A549 (cell line): ENCODE measurements around the gene CD226. TPM values are rescaled to one million over a fixed set of nuclear protein-coding genes. Genes with fewer than 3 reads are reported as not detected.

Source experiments
- ATAC-seq, 2 experiments: fragments of 200-7000 bp in 1 of 2; fragments of >200 bp in 1 of 2; cut with Nextera tagmentation in 1 of 2; cut with Tn5 transposase in 1 of 2; 3 replicates each; pipeline versions ENCODE4 v1.8.0 to v1.9.1; 2018 to 2020; ENCODE audit warnings: mild to moderate bottlenecking in 1 of 2, moderate library complexity in 1 of 2
- CTCF ChIA-PET: fragments of 300-600 bp; sonication (Branson Sonifier 250); formaldehyde crosslinking; extraction: SDS; loops from one replicate; lab custom pipeline; 2021; ENCODE audit warnings: antibody characterized with exemption, inconsistent platforms; lab: Yijun Ruan, JAX
- POLR2A ChIA-PET: fragments of 350-600 bp; formaldehyde crosslinking; extraction: SDS; loops from one replicate; lab custom pipeline; 2021; ENCODE audit warnings: antibody characterized with exemption, inconsistent platforms; lab: Yijun Ruan, JAX
- DNase-seq, 2 experiments: peaks; one replicate each; pipeline versions ENCODE4 v3.0.0 to v3.0.0-alpha.2; 2011 to 2016; ENCODE audit warnings: low read depth in 1 of 2, low spot score in 1 of 2
- FAIRE-seq: peaks from 2 replicates; lab custom pipeline; 2011; peaks lifted over from hg19 to GRCh38; lab: Jason Lieb, UNC
- H3K27ac ChIP-seq, 2 experiments: fragments of >200 bp; sonication (Bioruptor Twin); formaldehyde crosslinking; 3 replicates each; pipeline ENCODE4 v1.5.1; 2016 to 2017
- H3K4me1 ChIP-seq: fragments of >200 bp; sonication (Bioruptor Twin); formaldehyde crosslinking; 3 replicates; pipeline ENCODE4 v1.6.1; 2016
- H3K4me2 ChIP-seq: fragments of >200 bp; sonication (Bioruptor Twin); formaldehyde crosslinking; 3 replicates; pipeline ENCODE4 v1.6.1; 2016
- H3K4me3 ChIP-seq: fragments of >200 bp; sonication (Bioruptor Twin); formaldehyde crosslinking; 3 replicates; pipeline ENCODE4 v1.5.1; 2016
- H3K9me3 ChIP-seq: fragments of >200 bp; sonication (Bioruptor Twin); formaldehyde crosslinking; 3 replicates; pipeline ENCODE4 v1.6.1; 2016
- ATOH8 ChIP-seq: fragments of 250-450 bp; sonication (Bioruptor Pico); IDR thresholded peaks from 2 replicates; pipeline ENCODE4 v1.5.0; 2020; ENCODE audit warnings: low read depth, mild to moderate bottlenecking, moderate library complexity
- BHLHE40 ChIP-seq: IDR thresholded peaks from 2 replicates; pipeline ENCODE4 v1.6.1; 2012; ENCODE audit warnings: low read depth, low read length, inconsistent platforms
- CBX2 ChIP-seq: fragments of 200-600 bp; sonication (generic); IDR thresholded peaks from 2 replicates; pipeline ENCODE4 v1.6.1; 2016; ENCODE audit warnings: low read depth, mild to moderate bottlenecking, borderline replicate concordance
- CBX8 ChIP-seq: fragments of 200-600 bp; sonication (generic); IDR thresholded peaks from 2 replicates; pipeline ENCODE4 v1.6.1; 2016
- CEBPB ChIP-seq, 2 experiments: fragments of >200 bp in 1 of 2; sonication (Bioruptor Twin) in 1 of 2; formaldehyde crosslinking in 1 of 2; IDR thresholded peaks; 2 replicates each; pipeline ENCODE4 v1.6.1; 2012 to 2016
- CHD2 ChIP-seq: fragments of 150-350 bp; IDR thresholded peaks from 2 replicates; pipeline ENCODE4 v1.6.1; 2014; ENCODE audit warnings: low read length; ENCODE audit not compliant: partially characterized antibody
- CHD4 ChIP-seq: fragments of 200-600 bp; sonication (generic); IDR thresholded peaks from 2 replicates; pipeline ENCODE4 v1.6.1; 2016; ENCODE audit warnings: antibody characterized with exemption, mild to moderate bottlenecking, borderline replicate concordance
- EHMT2 ChIP-seq: fragments of 200-600 bp; sonication (generic); IDR thresholded peaks from 2 replicates; pipeline ENCODE4 v1.6.1; 2016; ENCODE audit warnings: antibody characterized with exemption, low read depth, mild to moderate bottlenecking, moderate library complexity
- FOSL2 ChIP-seq, 2 experiments: fragments of 450-650 bp in 1 of 2; fragments of >200 bp in 1 of 2; sonication (Bioruptor Twin) in 1 of 2; formaldehyde crosslinking; IDR thresholded peaks; 2 replicates each; pipeline versions ENCODE4 v1.5.0 to v1.6.1; 2016 to 2020; ENCODE audit warnings: mild to moderate bottlenecking in 1 of 2, moderate library complexity in 1 of 2
- HDAC2 ChIP-seq: fragments of 200-600 bp; sonication (generic); IDR thresholded peaks from 2 replicates; pipeline ENCODE4 v1.6.1; 2016
- HMGXB4 ChIP-seq: fragments of 250-450 bp; sonication (Bioruptor Pico); IDR thresholded peaks from 2 replicates; pipeline ENCODE4 v1.5.0; 2021; ENCODE audit warnings: mild to moderate bottlenecking, moderate library complexity, borderline replicate concordance
- HOXA7 ChIP-seq: fragments of 250-450 bp; sonication (Bioruptor Pico); IDR thresholded peaks from 2 replicates; pipeline ENCODE4 v1.5.0; 2020; ENCODE audit warnings: mild to moderate bottlenecking, moderate library complexity
- JUN ChIP-seq, 2 experiments: fragments of >200 bp; sonication (Bioruptor Twin); formaldehyde crosslinking; IDR thresholded peaks; 2 replicates in 1 of 2; 3 replicates in 1 of 2; pipeline ENCODE4 v1.6.1; 2016 to 2017
- JUNB ChIP-seq: fragments of >200 bp; sonication (Bioruptor Twin); formaldehyde crosslinking; IDR thresholded peaks from 2 replicates; pipeline ENCODE4 v1.6.1; 2016
- KDM5A ChIP-seq: fragments of 200-600 bp; sonication (generic); IDR thresholded peaks from 2 replicates; pipeline ENCODE4 v1.6.1; 2016; ENCODE audit warnings: antibody characterized with exemption, mild to moderate bottlenecking
- MAFK ChIP-seq: fragments of 450-650 bp; IDR thresholded peaks from 2 replicates; pipeline ENCODE4 v1.6.1; 2014; ENCODE audit not compliant: partially characterized antibody
- MAX ChIP-seq: IDR thresholded peaks from 2 replicates; pipeline ENCODE4 v1.6.1; 2012
- MAZ ChIP-seq: fragments of 150-350 bp; IDR thresholded peaks from 2 replicates; pipeline ENCODE4 v1.6.1; 2014; ENCODE audit warnings: antibody characterized with exemption, low read depth, low read length, borderline replicate concordance
- MYC ChIP-seq: IDR thresholded peaks from 2 replicates; pipeline ENCODE4 v1.6.1; 2012; ENCODE audit warnings: mild to moderate bottlenecking, inconsistent platforms, low read length, improper control_type of control experiment, borderline replicate concordance
- NFE2L2 ChIP-seq: fragments of 150-350 bp; conservative IDR thresholded peaks from 2 replicates; pipeline ENCODE4 v1.6.1; 2014; ENCODE audit warnings: low read length
- NPAS2 ChIP-seq: fragments of 250-450 bp; sonication (Bioruptor Pico); IDR thresholded peaks from 2 replicates; pipeline ENCODE4 v1.8.0; 2022; ENCODE audit warnings: mild to moderate bottlenecking, moderate library complexity, borderline replicate concordance
- NR3C1 ChIP-seq: fragments of >200 bp; sonication (Bioruptor Twin); formaldehyde crosslinking; IDR thresholded peaks from 3 replicates; pipeline ENCODE4 v1.6.1; 2017
- PHF8 ChIP-seq: fragments of 200-600 bp; sonication (generic); IDR thresholded peaks from 2 replicates; pipeline ENCODE4 v1.6.1; 2016; ENCODE audit warnings: low read depth, mild to moderate bottlenecking, antibody characterized with exemption, moderate library complexity, borderline replicate concordance
- POLR2A ChIP-seq: IDR thresholded peaks from 2 replicates; pipeline ENCODE4 v1.6.1; 2012; ENCODE audit warnings: mild to moderate bottlenecking, low read length
- POLR2AphosphoS2 ChIP-seq: conservative IDR thresholded peaks from 2 replicates; pipeline ENCODE4 v1.6.1; 2012; ENCODE audit warnings: low read length, improper control_type of control experiment, inconsistent platforms
- RAD21 ChIP-seq, 2 experiments: fragments of >200 bp in 1 of 2; sonication (Bioruptor Twin) in 1 of 2; formaldehyde crosslinking in 1 of 2; IDR thresholded peaks in 1 of 2; conservative IDR thresholded peaks in 1 of 2; 2 replicates in 1 of 2; 3 replicates in 1 of 2; pipeline ENCODE4 v1.6.1; 2012 to 2018; ENCODE audit warnings: inconsistent platforms in 1 of 2
- RCOR1 ChIP-seq: fragments of 150-350 bp; IDR thresholded peaks from 2 replicates; pipeline ENCODE4 v1.6.1; 2014; ENCODE audit warnings: antibody characterized with exemption, low read length, low read depth
- TFCP2L1 ChIP-seq: fragments of 250-450 bp; sonication (Bioruptor Pico); IDR thresholded peaks from 2 replicates; pipeline ENCODE4 v1.5.0; 2021; ENCODE audit warnings: mild to moderate bottlenecking
- USF2 ChIP-seq: fragments of 450-650 bp; IDR thresholded peaks from 2 replicates; pipeline ENCODE4 v1.6.1; 2014; ENCODE audit warnings: antibody characterized with exemption
- ZC3H11A ChIP-seq: fragments of 450-650 bp; IDR thresholded peaks from 2 replicates; pipeline ENCODE4 v1.6.1; 2014; ENCODE audit warnings: antibody characterized with exemption, mild to moderate bottlenecking
- ZFP36 ChIP-seq: fragments of 450-650 bp; IDR thresholded peaks from 2 replicates; pipeline ENCODE4 v1.6.1; 2014; ENCODE audit warnings: borderline replicate concordance; ENCODE audit not compliant: partially characterized antibody
- ZSCAN20 ChIP-seq: fragments of 250-450 bp; sonication (Bioruptor Pico); IDR thresholded peaks from 2 replicates; pipeline ENCODE4 v1.8.0; 2022; ENCODE audit warnings: mild to moderate bottlenecking, moderate library complexity
- WGBS: methylation state at CpG from one replicate; pipeline ENCODE4 v1.1.6; 2017; ENCODE audit errors: missing lambda C conversion rate; 5-methylcytosine and 5-hydroxymethylcytosine counted together
- polyA plus RNA-seq, 4 experiments: library from polyadenylated mRNA; depleted of rRNA in 3 of 4; stranded (reverse); fragments of >200 nt; fragmentation: RNase III in 1 of 4; extraction: RNeasy Plus Mini Kit Qiagen cat#74134 plus additional on column Dnase treatment in 1 of 4; gene quantifications; 2 replicates in 3 of 4; 3 replicates in 1 of 4; pipeline ENCODE4 v1.2.3, GENCODE V29; 2011 to 2017

The CD226 gene
- polyA plus RNA-seq, 2 of the 4 experiments (the other 2 are of a cell fraction): 0.28 to 0.92 TPM

- Histone ChIP-seq H3K4me1 (no peaks in the 10 kb centered on the region), H3K4me3 (no peak overlapping the region), H3K9me3 (no peaks in the 10 kb centered on the region), H3K4me2 (no peak overlapping the region), H3K27ac (no peak overlapping the region)
- WGBS: 73% methylated on average over 5 of the region's 5 CpGs
- ATAC-seq (no peak), FAIRE-seq (no peak), DNase-seq (no peak)
- CTCF ChIA-PET: interaction anchor here (1.4 kb wide), 1 partner anchor 10 kb away, joined by 3 read pairs; no protein-coding TSS in a partner anchor
- POLR2A ChIA-PET: no interaction called here
- TF ChIP-seq RAD21 (conservative IDR thresholded peaks at IDR 0.05 in 1 of 2, IDR thresholded peaks at IDR 0.05 in 1 of 2) (no peak), MAZ (no peak), CHD2 (no peak), USF2 (no peak), ZC3H11A (no peak), EHMT2 (no peak), ATOH8 (CRISPR knock-in tag) (no peak), PHF8 (no peak), CBX8 (no peak), POLR2A (no peak), JUNB (no peak), KDM5A (no peak), TFCP2L1 (no peak), HMGXB4 (CRISPR knock-in tag) (no peak), MYC (no peak), MAFK (no peak), JUN (IDR thresholded peaks at IDR 0.05) (no peak)
Observed at GRCh38 chr18:69858897-69859296, 88.8 kb downstream of the CD226 start.

GRCh38 chr18:69854455-69854854 is 93.2 kb downstream of the CD226 start:
- ChIA-PET CTCF (no interaction called here), POLR2A (no interaction called here)
- no peak for ATAC-seq
- Histone ChIP-seq H3K4me3 (no peak overlapping the region), H3K4me1 (no peaks in the 10 kb centered on the region), H3K4me2 (no peak overlapping the region), H3K27ac (no peak overlapping the region), H3K9me3 (no peaks in the 10 kb centered on the region)
- TF ChIP-seq NPAS2 (CRISPR knock-in tag) (no peak), ZSCAN20 (CRISPR knock-in tag) (no peak), BHLHE40 (no peak), POLR2AphosphoS2 (no peak), ZFP36 (no peak), FOSL2 (IDR thresholded peaks at IDR 0.05) (no peak), FOSL2 (CRISPR knock-in tag; IDR thresholded peaks at IDR 0.05) (no peak), RCOR1 (no peak), TFCP2L1 (no peak), HOXA7 (no peak), ATOH8 (CRISPR knock-in tag) (no peak), CEBPB (IDR thresholded peaks at IDR 0.05) (no peak), NR3C1 (no peak), HDAC2 (no peak), CBX2 (no peak), MAX (no peak), CHD4 (no peak), HMGXB4 (CRISPR knock-in tag) (no peak), JUN (IDR thresholded peaks at IDR 0.05) (no peak), NFE2L2 (no peak), KDM5A (no peak)
- WGBS: 30% methylated on average over 1 of the region's 1 CpG
- no peak for DNase-seq
- no peak for FAIRE-seq
